GM18909 (cell line): ENCODE results near the gene PAGE1.
"Not testable (repeated sequence)": the region's sequence is repeated elsewhere in the genome, so short reads cannot be mapped to it uniquely, and the experiment has no call there.

Experiments used
- ATAC-seq: cut with Tn5 transposase; IDR thresholded peaks from one replicate; pipeline ENCODE4 v1.9.1; 2021; ENCODE audit warnings: mild to moderate bottlenecking; ENCODE audit not compliant: unreplicated experiment, poor library complexity

PAGE1 gene

DNA sequence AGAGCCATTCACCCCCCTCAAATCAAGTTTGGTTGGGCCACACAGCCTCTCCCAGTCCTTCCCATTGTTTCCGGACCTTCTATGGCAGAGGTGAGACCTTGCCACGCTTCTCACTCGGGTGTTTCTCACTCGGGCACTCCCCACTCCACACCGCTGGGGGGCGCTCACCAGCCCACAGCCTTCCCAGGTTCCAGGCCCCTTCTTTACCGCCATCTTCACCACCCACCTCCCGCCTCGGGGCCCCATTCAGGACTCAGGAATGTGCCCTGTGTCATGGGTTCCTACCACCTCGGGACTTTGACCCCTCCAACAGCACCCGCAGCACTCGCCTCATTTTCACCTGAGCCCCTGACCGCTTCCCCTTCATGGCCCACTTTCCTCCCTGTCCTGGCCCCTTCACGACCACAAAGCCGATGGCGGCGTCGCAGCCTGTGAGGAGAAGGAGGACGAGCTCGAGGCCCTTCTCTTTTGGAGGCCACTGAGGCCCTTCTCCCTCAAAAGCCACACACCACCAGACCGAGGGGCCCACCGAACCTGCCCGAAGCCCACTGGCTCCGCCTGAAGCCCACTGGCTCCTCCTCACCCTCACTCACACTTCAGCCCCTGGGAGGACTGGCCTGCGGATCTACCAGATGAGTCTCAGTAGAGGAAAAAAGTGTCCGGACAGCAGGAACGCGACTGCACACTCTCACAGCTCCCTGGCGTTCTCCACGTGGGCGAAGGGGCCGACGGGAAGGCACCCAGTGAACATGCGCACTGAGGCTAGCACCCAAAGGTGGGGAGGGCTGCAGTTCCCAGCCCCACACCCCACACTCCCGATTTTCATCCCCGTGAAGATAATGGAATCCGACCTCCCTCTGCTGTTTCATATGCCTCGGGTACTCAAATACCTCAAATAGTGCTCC is at the start of gene PAGE1:
TSS of gene PAGE1 (minus strand) at position 709 of the 905 bp plus-strand sequence. CDS start 1,214 bp downstream, outside the sequence.
- ATAC-seq: no peak

DNA sequence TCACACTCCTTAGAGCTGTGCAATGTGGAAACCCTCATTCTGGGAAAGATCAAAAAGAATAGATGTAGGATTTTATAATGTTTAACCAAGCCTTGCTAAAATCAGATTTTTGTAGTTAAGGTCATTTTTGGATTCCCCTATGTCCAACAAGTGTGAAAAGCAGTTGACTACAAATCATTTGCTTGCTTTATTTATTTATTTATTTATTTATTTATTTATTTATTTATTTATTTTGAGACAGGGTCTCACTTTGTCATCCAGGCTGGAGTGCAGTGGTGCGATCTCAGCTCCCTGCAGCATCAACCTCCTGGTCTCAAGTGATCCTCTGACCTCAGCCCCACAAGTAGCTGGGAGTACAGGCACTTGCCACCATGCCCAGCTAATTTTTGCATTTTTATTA is 45.7 kb upstream of the PAGE1 start:
- not testable (repeated sequence) for ATAC-seq

GRCh38 chrX:49727847-49728246 is 32.1 kb upstream of the PAGE1 start:
- no peak for ATAC-seq

GRCh38 chrX:49726966-49727365 is 31.2 kb upstream of the PAGE1 start:
- ATAC-seq: no peak

GRCh38 chrX:49725923-49726904 is 30.4 kb upstream of the PAGE1 start:
- ATAC-seq: no peak

GRCh38 chrX:49725401-49725800 is 29.6 kb upstream of the PAGE1 start:
- no peak for ATAC-seq

DNA sequence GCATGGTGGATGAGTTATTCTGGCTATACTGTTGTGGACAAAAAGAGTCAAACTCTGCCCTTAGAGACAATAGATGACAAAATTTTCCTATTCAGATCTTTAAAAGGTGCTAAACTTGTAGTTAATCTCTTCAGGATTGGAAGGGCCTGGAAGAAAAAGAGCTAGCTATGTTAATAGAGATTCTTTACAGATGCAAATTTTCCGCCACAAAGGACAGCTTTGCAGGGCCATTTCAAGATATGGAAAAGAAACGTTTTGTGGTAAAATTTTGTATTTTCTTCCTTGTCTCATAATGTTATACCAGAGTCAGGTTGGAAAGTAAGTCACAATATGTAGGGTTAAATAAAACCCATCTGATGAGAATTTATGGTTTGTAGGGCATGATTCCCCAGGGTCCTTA is 24.3 kb upstream of the PAGE1 start:
- ATAC-seq: not testable (repeated sequence)

DNA sequence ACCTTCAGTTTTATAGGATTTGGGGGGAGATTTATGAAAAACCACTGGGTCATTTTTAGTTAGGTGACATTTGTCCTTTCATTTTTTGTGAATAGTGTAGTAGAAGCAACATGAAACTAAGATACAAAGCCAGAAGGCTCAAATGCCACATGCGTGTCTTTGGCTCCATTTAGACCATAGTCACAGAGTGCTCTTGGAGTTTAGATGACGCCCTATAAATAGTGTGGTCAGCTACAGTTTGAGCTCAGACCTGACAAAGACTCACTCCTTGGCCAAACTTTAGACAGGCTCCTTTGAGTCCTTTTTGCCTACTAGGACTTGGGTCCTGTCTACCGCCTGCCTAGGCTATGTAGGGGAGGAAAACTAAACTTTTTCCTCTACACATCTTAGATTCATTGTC is 16.8 kb upstream of the PAGE1 start:
- ATAC-seq: no peak

DNA sequence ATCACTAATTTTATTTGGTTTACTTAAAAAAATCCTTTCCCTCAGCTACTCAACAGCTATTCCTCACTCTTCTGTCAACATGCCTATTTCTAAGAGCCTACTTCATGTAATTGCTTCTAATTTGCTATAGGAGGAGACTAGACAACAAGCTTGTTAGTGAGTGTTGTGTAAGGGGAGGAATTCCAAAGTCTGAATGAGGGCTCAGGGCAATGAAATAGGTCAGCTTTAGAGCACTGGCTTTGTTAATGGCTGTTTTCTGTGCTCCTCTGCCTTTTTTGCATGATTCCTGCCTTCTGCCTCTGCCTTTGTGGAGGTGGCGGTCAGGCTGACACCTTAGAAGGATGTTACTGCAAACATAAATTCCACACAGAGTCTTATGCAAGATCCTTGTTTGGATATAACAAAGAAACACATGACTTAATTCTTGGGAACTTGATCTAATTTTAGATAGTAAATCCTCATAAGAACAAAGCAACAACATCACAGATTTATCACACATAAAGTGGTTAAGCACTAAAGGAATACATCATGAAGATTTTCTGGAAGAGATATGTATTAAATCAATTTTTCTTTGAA is 15.0 kb upstream of the PAGE1 start:
- ATAC-seq: no peak

DNA sequence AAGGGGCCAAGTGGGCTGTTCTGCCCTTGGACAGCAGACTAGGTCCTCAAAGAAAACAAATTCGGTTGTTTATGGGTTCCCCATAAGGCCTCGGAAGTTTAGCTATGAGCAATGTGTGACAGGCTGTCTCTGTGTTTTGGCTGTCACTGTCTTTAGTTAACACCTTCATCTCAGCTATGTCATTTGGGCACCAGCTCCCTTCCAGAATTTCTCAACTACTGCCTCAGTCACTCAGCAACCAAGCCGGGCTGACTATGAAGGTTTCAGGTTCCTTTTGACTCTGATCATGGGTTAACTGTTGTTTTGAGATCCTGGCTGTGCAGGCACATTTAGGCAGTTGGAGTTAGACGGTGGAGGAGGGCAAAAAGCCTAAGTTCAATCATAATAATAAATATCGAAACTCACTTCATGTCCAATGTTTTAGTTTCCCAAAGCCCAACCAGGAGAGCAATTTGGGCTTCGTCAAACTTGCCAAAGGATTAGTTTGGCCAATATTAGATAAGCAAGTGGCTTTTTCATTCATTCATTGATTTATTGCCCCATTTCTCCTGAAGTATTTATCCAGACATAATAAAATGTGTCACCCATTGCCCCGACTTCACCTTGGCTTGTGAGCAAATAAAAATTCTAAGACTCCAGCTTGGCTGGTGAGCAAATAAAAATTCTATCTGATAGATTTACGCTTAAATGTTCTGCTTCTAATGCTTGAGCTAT is 9.1 kb upstream of the PAGE1 start:
- ATAC-seq: no peak

GRCh38 chrX:49701933-49702332 is 6.1 kb upstream of the PAGE1 start:
- no peak for ATAC-seq

GRCh38 chrX:49701323-49701722 is 5.5 kb upstream of the PAGE1 start:
- no peak for ATAC-seq

DNA sequence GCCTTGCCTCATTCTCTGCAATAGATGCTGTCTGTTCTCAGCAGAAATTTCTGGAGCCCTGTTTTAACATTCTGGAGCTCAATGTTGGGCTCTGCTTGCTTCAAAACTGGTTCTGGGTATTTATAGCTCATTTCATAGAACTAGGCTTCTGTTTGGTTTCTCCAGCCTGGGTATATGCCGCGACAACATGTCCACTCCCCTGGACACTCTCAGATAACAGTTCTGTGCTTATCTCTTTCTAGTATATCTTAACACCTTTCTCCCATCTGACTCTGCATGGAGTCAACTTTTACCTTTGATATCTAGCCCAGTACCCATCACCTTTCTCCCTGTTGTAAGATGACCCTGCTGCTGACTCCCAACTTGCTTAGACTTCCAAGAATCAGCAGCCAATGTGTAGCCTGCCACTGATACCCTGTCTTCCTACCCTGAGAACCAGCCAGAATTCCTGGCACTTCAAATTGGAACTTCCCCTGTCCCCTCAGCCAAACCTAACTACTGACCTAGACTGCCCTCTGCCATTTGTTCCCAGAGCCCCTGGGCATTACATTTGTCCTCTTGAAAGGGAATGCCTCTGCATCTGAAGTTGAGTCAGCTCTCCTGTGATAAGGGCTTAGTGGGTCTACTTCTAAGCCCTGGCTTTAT is 20.6 kb downstream of the PAGE1 start:
- no peak for ATAC-seq

DNA sequence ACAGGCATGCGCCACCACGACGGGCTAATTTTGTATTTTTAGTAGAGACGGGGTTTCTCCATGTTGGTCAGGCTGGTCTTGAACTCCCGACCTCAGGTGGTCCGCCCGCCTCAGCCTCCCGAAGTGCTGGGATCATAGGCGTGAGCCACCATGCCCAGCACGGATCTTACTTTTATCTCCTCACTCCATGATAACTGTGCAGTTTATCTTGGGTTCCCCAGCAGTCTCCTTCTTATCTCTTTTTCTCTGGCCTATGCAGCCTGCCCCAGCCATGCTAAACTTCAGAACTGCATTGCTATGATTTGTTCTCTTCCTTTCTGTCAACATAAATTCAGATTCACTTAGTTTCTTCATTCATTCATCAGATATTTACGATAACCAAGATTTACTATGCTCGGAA is 22.4 kb downstream of the PAGE1 start:
- no peak for ATAC-seq

GRCh38 chrX:49664824-49665223 is 31.0 kb downstream of the PAGE1 start:
- no peak for ATAC-seq

DNA sequence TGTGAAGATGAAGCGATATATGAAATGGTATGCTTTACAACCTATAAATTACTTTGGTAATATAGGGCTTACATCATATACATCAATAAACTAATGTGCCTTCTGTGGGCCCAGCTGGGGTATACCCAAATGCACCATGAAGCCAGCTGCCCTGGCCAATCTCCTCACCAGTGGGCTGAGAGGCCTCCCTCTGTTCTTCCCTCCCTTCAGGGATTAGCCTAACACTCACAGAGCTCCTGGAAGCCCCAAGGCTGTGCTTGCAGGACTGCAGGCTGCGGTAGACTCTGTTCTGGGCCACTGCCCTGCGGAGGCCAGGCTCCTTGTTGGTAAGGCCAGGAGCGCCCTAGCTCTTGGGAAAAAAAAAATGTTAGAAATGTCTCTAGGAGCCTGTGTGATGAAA is 33.9 kb downstream of the PAGE1 start:
- ATAC-seq: no peak

GRCh38 chrX:49659771-49660170 is 36.0 kb downstream of the PAGE1 start:
- ATAC-seq: no peak

GRCh38 chrX:49656533-49656932 is 39.3 kb downstream of the PAGE1 start:
- ATAC-seq: peak; percentile 70

- no peak for ATAC-seq
These were observed 50.7 kb downstream of the PAGE1 start for GRCh38 chrX:49644991-49645637.
